GM12873 (cell line): ENCODE data around the gene NYNRIN.

Source experiments
- TF ChIP-seq, protein P1 (sequence below): IDR thresholded peaks from 2 replicates; pipeline ENCODE4 v1.5.1; 2012; ENCODE audit warnings: low read depth, mild to moderate bottlenecking, moderate library complexity, low read length, control low read depth; ENCODE audit not compliant: insufficient read depth; ENCODE audit errors: missing control alignments

The NYNRIN gene

DNA sequence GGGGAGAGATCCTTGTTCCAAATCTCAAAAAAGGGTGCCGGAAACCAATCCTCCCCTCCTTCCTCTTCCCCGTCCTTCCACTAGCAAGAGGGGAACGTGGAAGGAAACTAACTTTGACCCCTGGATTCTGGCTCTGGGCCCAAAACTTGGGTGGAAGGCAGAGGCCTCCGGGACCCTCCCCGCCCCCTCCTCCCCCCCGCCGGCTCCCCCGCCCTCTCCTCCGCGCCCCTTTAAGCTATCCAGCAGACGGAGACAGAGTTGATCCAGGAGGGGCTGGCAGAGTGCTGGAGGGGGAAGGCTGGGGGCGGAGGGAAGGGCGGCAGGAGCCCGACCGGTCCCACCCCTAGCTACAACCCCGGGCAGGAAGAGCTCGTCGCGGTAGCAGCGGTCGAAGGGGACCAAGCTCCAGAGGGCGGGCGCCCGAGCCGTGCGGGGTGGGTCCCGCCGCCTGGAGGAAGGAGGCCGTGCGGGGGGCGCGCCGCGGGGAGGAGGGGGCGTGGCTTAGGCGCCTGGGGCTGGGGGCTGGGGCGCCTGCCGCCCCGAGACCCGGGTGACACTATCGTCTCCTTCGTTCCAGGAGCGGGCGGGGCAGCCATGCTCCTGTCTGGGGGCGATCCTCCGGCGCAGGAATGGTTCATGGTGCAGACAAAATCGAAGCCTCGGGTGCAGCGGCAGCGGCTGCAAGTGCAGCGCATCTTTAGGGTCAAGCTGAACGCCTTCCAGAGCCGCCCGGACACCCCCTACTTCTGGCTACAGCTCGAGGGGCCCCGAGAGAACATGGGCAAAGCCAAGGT is at the start of gene NYNRIN:
NYNRIN (plus strand) TSS at position 351 of the 794 bp plus-strand sequence; CDS start at position 595, 244 bp downstream.
- TF ChIP-seq, protein P1, sequence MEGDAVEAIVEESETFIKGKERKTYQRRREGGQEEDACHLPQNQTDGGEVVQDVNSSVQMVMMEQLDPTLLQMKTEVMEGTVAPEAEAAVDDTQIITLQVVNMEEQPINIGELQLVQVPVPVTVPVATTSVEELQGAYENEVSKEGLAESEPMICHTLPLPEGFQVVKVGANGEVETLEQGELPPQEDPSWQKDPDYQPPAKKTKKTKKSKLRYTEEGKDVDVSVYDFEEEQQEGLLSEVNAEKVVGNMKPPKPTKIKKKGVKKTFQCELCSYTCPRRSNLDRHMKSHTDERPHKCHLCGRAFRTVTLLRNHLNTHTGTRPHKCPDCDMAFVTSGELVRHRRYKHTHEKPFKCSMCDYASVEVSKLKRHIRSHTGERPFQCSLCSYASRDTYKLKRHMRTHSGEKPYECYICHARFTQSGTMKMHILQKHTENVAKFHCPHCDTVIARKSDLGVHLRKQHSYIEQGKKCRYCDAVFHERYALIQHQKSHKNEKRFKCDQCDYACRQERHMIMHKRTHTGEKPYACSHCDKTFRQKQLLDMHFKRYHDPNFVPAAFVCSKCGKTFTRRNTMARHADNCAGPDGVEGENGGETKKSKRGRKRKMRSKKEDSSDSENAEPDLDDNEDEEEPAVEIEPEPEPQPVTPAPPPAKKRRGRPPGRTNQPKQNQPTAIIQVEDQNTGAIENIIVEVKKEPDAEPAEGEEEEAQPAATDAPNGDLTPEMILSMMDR, result no peak

DNA sequence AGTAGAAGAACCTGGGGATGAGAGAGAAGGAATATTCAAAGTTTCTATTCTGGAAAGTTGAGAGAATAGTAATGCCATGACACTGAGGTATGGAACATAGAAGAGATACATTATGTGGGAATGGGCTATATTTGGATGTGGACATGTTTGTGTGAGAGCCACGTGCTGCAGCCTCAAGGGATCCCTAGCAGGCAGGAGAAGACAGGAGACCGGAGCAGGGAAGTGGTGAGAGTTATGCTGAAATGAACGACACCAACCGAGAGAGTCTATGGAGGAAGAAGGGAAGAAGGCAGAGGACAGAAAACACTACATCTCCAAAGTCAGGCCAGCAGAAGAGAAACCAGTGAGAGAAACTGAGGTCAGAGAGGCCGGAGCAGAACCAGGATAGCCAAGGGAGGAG is 49.1 kb upstream of the NYNRIN start:
- TF ChIP-seq, protein P1, result no peak

DNA sequence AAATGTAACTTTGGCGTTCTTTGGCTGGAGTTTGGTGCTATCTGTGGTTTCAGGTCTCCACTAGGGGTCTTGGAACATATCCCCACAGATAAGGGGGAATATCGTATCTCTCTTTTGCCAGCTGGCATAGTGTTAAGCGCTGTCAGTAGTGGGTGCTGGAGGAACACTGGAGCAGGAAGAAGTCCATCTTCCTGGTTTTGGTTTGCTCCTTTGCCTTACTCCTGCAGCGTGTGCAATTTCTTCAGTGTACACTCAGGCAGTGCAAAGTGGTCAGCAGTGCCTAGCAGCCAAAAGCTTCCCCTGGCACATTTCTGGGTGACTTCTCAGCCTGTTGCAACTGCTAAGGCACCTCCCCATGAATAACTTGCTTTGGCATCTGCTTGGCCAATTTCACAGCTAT is 47.3 kb upstream of the NYNRIN start:
- TF ChIP-seq, protein P1, result peak; percentile 12

DNA sequence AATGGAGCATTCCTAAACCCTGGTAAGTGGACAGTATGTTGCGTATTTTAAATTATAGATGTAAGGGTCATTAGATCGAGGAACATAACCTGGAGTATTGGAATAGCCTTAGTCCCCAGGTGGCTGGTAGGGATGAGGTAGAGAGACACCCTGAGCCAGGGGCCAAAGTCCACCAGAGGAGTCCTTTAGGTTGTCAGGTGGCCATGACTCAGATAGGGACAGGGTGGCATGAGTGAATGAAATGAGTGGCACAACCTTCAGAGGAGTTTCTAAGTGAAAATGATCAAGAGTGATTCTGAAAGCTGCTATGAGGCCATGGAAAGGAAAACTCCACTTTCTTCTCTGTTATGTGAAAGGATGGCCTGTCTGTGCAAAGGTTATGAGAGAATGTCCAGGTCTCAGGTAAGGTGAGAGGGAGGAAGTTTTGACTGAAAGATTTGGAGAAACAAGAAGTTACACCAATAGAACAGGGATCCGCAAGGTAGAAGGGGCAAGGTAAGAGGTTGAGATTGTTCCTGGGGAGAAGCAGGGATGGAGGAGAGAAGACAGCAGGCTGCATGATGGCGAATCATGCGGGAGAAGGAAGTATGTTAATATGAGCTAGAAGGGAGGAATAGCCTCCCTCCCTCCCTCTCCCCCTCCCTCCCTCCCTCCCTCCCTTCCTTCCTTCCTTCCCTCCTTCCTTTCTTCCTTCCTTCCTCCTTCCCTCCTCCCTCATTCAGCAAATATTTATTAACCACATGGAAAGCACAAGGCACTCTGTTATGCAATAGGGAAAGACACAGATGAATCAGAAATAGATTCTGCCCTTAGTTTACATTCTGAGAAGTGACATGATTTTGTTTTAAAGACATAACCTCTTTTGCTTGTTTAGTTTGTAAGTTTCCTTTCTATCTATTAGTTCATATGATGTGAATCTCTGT is 45.0 kb upstream of the NYNRIN start:
- TF ChIP-seq, protein P1, result no peak

DNA sequence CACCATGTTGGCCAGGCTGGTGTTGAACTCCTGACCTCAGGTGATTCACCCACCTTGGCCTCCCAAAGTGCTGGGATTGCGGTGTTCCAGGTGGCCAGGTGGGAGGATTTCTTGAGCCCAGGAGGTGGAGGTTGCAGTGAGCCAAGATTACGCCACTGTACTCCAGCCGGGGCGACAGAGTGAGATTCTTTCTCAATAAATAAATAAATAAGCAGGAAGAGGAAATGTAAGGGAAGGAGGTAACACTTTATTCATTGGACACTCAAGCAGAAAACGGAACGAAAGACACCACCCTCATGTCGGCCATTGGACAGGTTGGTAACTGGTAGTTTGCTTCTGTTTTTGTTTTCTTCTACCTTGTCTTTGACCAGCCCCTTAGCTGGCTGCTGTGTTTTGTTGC is 43.8 kb upstream of the NYNRIN start:
- TF ChIP-seq, protein P1, result no peak

DNA sequence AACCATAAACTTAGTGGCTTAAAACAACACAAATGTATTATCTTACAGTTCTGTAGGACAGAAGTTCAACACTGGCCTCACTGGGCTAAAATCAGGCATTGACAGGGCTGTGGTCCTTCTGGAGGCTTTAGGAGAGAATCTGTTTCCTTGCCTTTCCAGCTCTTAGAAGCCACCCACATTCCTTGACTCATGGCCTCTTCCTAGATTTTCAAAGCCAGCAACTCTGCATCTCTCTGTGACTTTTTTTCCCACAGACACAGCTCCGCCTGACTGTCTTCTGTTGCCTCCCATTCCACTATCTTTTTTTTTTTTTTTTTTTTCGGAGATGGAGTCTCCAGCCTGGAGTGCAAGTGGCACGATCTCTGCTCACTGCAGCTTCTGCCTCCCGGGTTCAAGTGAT is 42.6 kb upstream of the NYNRIN start:
- TF ChIP-seq, protein P1, result no peak

DNA sequence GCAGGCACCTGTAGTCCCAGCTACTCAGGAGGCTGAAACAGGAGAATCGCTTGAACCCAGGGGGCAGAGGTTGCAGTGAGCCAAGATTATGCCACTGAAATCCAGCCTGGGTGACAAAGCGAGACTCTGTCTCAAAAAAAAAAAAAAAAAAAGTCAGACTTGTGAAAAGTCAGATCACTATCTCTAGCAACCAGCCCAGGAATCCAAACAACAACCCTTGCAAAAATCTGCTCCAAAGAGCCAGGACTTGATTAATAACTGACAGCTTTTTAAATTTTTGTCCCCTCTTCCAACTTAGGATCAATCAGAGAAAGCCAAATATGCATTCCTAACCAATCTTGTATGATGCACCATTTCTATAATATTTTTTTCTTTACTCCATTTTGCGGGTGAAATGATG is 38.5 kb upstream of the NYNRIN start:
- TF ChIP-seq, protein P1, result no peak
